Measurements from ENCODE around the gene INVS.
"Not testable (repeated sequence)": the region's sequence is repeated elsewhere in the genome, so short reads cannot be mapped to it uniquely, and the experiment has no call there.

GRCh38 chr9:100145976-100146375 lies 46.9 kb downstream of the INVS start:
- not testable (repeated sequence) for TF ChIP-seq TEAD2 (CRISPR knock-in tag; IDR thresholded peaks at IDR 0.05); AGO2 (optimal IDR thresholded peaks at IDR 0.05; ENCODE audit: low read depth, low read length); NR3C1 (CRISPR knock-in tag; IDR thresholded peaks at IDR 0.05); ZNF350 (CRISPR knock-in tag; IDR thresholded peaks at IDR 0.05; ENCODE audit: borderline replicate concordance, low read depth); ARNTL (CRISPR knock-in tag; IDR thresholded peaks at IDR 0.05)

Data from HepG2 (cell line).